ENCODE measurements around the gene BTBD9. TPM values are rescaled to one million over a fixed set of nuclear protein-coding genes. Genes with fewer than 3 reads are reported as not detected.
A peak's percentile ranks its signal among the peaks of the same experiment; 100 is the strongest.

BTBD9 gene
- total and polyA plus RNA-seq, 2 donors (not counting 1 experiment from before 2014, with no cell fraction given), result 4.1 to 48.9 TPM

- Mint-ChIP-seq H3K27me3 (no peaks in the 10 kb centered on the region), H3K9me3 (ENCODE audit: insufficient read depth) (no peaks in the 10 kb centered on the region), H3K4me1 (peaks cover 45% of the 10 kb centered on the region), H3K27ac (peak overlapping the region; percentile 23), H3K4me3 (no peak overlapping the region)
- Histone ChIP-seq H3K36me3 (replicated peaks in 1 of 2; ENCODE audit: control extremely low read depth in 1 of 2, control insufficient read depth in 1 of 2, extremely low read depth in 1 of 2, insufficient read depth in 2 of 2, low read length in 1 of 2) (peaks cover 0 to 21% of the 10 kb centered on the region in 2 experiments), H3K4me3 (ENCODE audit: control extremely low read depth in 1 of 5, extremely low read depth in 1 of 5, insufficient read depth in 1 of 5, low read depth in 2 of 5, low read length in 4 of 5) (no peak overlapping the region), H3K27me3 (replicated peaks in 1 of 4; ENCODE audit: control extremely low read depth in 1 of 4, control insufficient read depth in 3 of 4, insufficient read depth in 4 of 4, low read length in 3 of 4) (no peaks in the 10 kb centered on the region), H3K79me2 (ENCODE audit: control insufficient read depth, insufficient read depth, low read length) (peaks cover 5% of the 10 kb centered on the region), H3K4me1 (ENCODE audit: control insufficient read depth in 2 of 2, insufficient read depth in 2 of 2, low read length in 2 of 2) (peaks cover 12 to 15% of the 10 kb centered on the region in 2 donors), H3K9me3 (ENCODE audit: control extremely low read depth in 1 of 3, control insufficient read depth in 2 of 3, insufficient read depth in 1 of 3, low read length in 2 of 3) (no peaks in the 10 kb centered on the region), H3K4me2 (replicated peaks; ENCODE audit: low read depth, low read length, poor library complexity, severe bottlenecking) (no peak overlapping the region), H3K27ac (ENCODE audit: low read length in 2 of 2) (peak overlapping the region in 1 of 2 donors; percentile 10), H2AFZ (ENCODE audit: insufficient read depth, low read depth, low read length, poor library complexity, severe bottlenecking) (no peak overlapping the region), H3K9ac (ENCODE audit: low read length) (no peak overlapping the region), H4K20me1 (ENCODE audit: control insufficient read depth, insufficient read depth, low read length, poor library complexity, severe bottlenecking) (no peaks in the 10 kb centered on the region)
- POLR2A ChIA-PET, result no interaction called here
- DNase-seq (no peak), ATAC-seq (ENCODE audit: low read depth) (no peak)
- TF ChIP-seq EZH2 (IDR thresholded peaks at IDR 0.05; ENCODE audit: borderline replicate concordance, insufficient read depth, low read depth, low read length, poor library complexity, severe bottlenecking), result no peak
- TF ChIP-seq CTCF (IDR thresholded peaks at IDR 0.05), result no peak
- WGBS (ENCODE audit: insufficient coverage), result 75% methylated on average over 2 of the region's 2 CpGs
- intact Hi-C loops (cut with micrococcal nuclease), result no loop called here
- CTCF ChIA-PET, result no interaction called here
These were observed 47.3 kb upstream of the BTBD9 start for GRCh38 chr6:38687043-38687353.

GRCh38 chr6:38686270-38687042 is 46.7 kb upstream of the BTBD9 start:
- Histone ChIP-seq H3K27ac (ENCODE audit: low read length in 2 of 2) (peak overlapping the region in 1 of 2 donors; percentile 14), H3K4me2 (replicated peaks; ENCODE audit: low read depth, low read length, poor library complexity, severe bottlenecking) (no peak overlapping the region), H3K27me3 (replicated peaks in 1 of 4; ENCODE audit: control extremely low read depth in 1 of 4, control insufficient read depth in 3 of 4, insufficient read depth in 4 of 4, low read length in 3 of 4) (no peaks in the 10 kb centered on the region), H3K9me3 (ENCODE audit: control extremely low read depth in 1 of 3, control insufficient read depth in 2 of 3, insufficient read depth in 1 of 3, low read length in 2 of 3) (no peaks in the 10 kb centered on the region), H3K4me3 (ENCODE audit: control extremely low read depth in 1 of 5, extremely low read depth in 1 of 5, insufficient read depth in 1 of 5, low read depth in 2 of 5, low read length in 4 of 5) (no peak overlapping the region), H3K9ac (ENCODE audit: low read length) (no peak overlapping the region), H2AFZ (ENCODE audit: insufficient read depth, low read depth, low read length, poor library complexity, severe bottlenecking) (no peak overlapping the region), H4K20me1 (ENCODE audit: control insufficient read depth, insufficient read depth, low read length, poor library complexity, severe bottlenecking) (no peaks in the 10 kb centered on the region), H3K4me1 (ENCODE audit: control insufficient read depth in 2 of 2, insufficient read depth in 2 of 2, low read length in 2 of 2) (peaks cover 12 to 15% of the 10 kb centered on the region in 2 donors), H3K79me2 (ENCODE audit: control insufficient read depth, insufficient read depth, low read length) (peaks cover 5% of the 10 kb centered on the region), H3K36me3 (replicated peaks in 1 of 2; ENCODE audit: control extremely low read depth in 1 of 2, control insufficient read depth in 1 of 2, extremely low read depth in 1 of 2, insufficient read depth in 2 of 2, low read length in 1 of 2) (peaks cover 0 to 25% of the 10 kb centered on the region in 2 experiments)
- Mint-ChIP-seq H3K27ac (no peak overlapping the region), H3K4me3 (no peak overlapping the region), H3K4me1 (peaks cover 42% of the 10 kb centered on the region), H3K27me3 (no peaks in the 10 kb centered on the region), H3K9me3 (ENCODE audit: insufficient read depth) (no peaks in the 10 kb centered on the region)
- ChIA-PET POLR2A (no interaction called here), CTCF (no interaction called here)
- 100% methylated on average over 1 of the region's 4 CpGs for WGBS (ENCODE audit: insufficient coverage)
- no peak for DNase-seq
- TF ChIP-seq CTCF (IDR thresholded peaks at IDR 0.05) (no peak), EZH2 (IDR thresholded peaks at IDR 0.05; ENCODE audit: borderline replicate concordance, insufficient read depth, low read depth, low read length, poor library complexity, severe bottlenecking) (no peak)
- intact Hi-C loops (cut with micrococcal nuclease), result no loop called here
- ATAC-seq (ENCODE audit: low read depth), result no peak

Measured in B cell (primary cell).